HEK293 (cell line): ENCODE results near the gene MPPED1.

Experiments
- CTCF ChIA-PET: fragments of 350-600 bp; formaldehyde crosslinking; extraction: SDS; loops from one replicate; lab custom pipeline; 2021; ENCODE audit warnings: antibody characterized with exemption; lab: Yijun Ruan, JAX
- POLR2A ChIA-PET: fragments of 300-600 bp; formaldehyde crosslinking; extraction: SDS; loops from one replicate; lab custom pipeline; 2020; ENCODE audit warnings: antibody characterized with exemption, inconsistent platforms; lab: Yijun Ruan, JAX
- H3K27ac ChIP-seq: fragments of 200-500 bp; sonication (Bioruptor generic); 2 replicates; pipeline ENCODE4 v1.5.1; 2014; ENCODE audit warnings: low read depth, low read length, control low read depth, inconsistent platforms; ENCODE audit errors: extremely low read depth
- H3K36me3 ChIP-seq, 2 experiments: fragments of 200-500 bp in 1 of 2; sonication (Bioruptor generic) in 1 of 2; 1 replicate in 1 of 2; 2 replicates in 1 of 2; pipeline ENCODE4 v1.5.1; 2014 to 2017; ENCODE audit warnings: inconsistent platforms in 2 of 2, low read length in 2 of 2; ENCODE audit not compliant: control insufficient read depth in 2 of 2, insufficient read depth in 1 of 2
- H3K4me1 ChIP-seq: fragments of 200-500 bp; sonication (Bioruptor generic); 2 replicates; pipeline ENCODE4 v1.5.1; 2014; ENCODE audit warnings: mild to moderate bottlenecking, low read length, inconsistent platforms; ENCODE audit not compliant: control insufficient read depth, insufficient read depth
- H3K4me3 ChIP-seq: 2 replicates; pipeline ENCODE4 v1.5.1; 2011; ENCODE audit warnings: low read depth, mild to moderate bottlenecking, control low read depth, low read length, moderate library complexity
- H3K9me3 ChIP-seq: fragments of 200-500 bp; sonication (Bioruptor generic); 2 replicates; pipeline ENCODE4 v1.5.1; 2014; ENCODE audit warnings: low read depth, low read length, inconsistent platforms; ENCODE audit not compliant: control insufficient read depth, insufficient read depth
- PBX3 ChIP-seq: sonication (generic); formaldehyde crosslinking; IDR thresholded peaks from 2 replicates; pipeline ENCODE4 v1.8.1; 2022; ENCODE audit warnings: mild to moderate bottlenecking, moderate library complexity, missing genetic modification reagents
- REPIN1 ChIP-seq: fragments of 450-650 bp; formaldehyde crosslinking; IDR thresholded peaks from 2 replicates; pipeline ENCODE4 v1.5.1; 2017; ENCODE audit warnings: missing biosample characterization, missing genetic modification characterization, low read depth
- SETDB1 ChIP-seq: IDR thresholded peaks from one replicate; pipeline ENCODE4 v1.6.1; 2017; ENCODE audit warnings: mild to moderate bottlenecking, low read length, moderate library complexity, mixed read lengths; ENCODE audit not compliant: insufficient read length
- WT1 ChIP-seq: fragments of 450-650 bp; formaldehyde crosslinking; IDR thresholded peaks from 2 replicates; pipeline ENCODE4 v1.5.1; 2016; ENCODE audit warnings: missing biosample characterization, missing genetic modification characterization
- YY1 ChIP-seq: fragments of 450-650 bp; formaldehyde crosslinking; IDR thresholded peaks from 2 replicates; pipeline ENCODE4 v1.5.1; 2018; ENCODE audit warnings: missing biosample characterization, missing genetic modification characterization
- ZEB2 ChIP-seq: fragments of 450-650 bp; formaldehyde crosslinking; IDR thresholded peaks from 2 replicates; pipeline ENCODE4 v1.5.1; 2016; ENCODE audit warnings: missing biosample characterization, missing genetic modification characterization
- ZFP3 ChIP-seq: fragments of 450-650 bp; formaldehyde crosslinking; IDR thresholded peaks from 2 replicates; pipeline ENCODE4 v1.5.1; 2016; ENCODE audit warnings: low read depth, missing biosample characterization, missing genetic modification characterization
- ZNF132 ChIP-seq: fragments of 450-650 bp; formaldehyde crosslinking; IDR thresholded peaks from 2 replicates; pipeline ENCODE4 v1.5.1; 2017; ENCODE audit warnings: missing biosample characterization, missing genetic modification characterization, borderline replicate concordance
- ZNF155 ChIP-seq: fragments of 450-650 bp; formaldehyde crosslinking; IDR thresholded peaks from 2 replicates; pipeline ENCODE4 v1.5.1; 2016; ENCODE audit warnings: missing biosample characterization, missing genetic modification characterization
- ZNF2 ChIP-seq: fragments of 450-650 bp; formaldehyde crosslinking; IDR thresholded peaks from 2 replicates; pipeline ENCODE4 v1.5.1; 2016; ENCODE audit warnings: missing biosample characterization, missing genetic modification characterization
- ZNF214 ChIP-seq: fragments of 450-650 bp; formaldehyde crosslinking; IDR thresholded peaks from 2 replicates; pipeline ENCODE4 v1.5.1; 2017; ENCODE audit warnings: missing biosample characterization, mild to moderate bottlenecking, missing genetic modification characterization, borderline replicate concordance
- ZNF660 ChIP-seq: fragments of 450-650 bp; IDR thresholded peaks from 2 replicates; pipeline ENCODE4 v1.5.1; 2018; ENCODE audit warnings: missing biosample characterization, mild to moderate bottlenecking, missing genetic modification characterization
- ZNF704 ChIP-seq: fragments of 450-650 bp; formaldehyde crosslinking; IDR thresholded peaks from 2 replicates; pipeline ENCODE4 v1.5.1; 2016; ENCODE audit warnings: missing biosample characterization, missing genetic modification characterization
- ZNF785 ChIP-seq: fragments of 450-650 bp; formaldehyde crosslinking; IDR thresholded peaks from 2 replicates; pipeline ENCODE4 v1.5.1; 2016; ENCODE audit warnings: missing biosample characterization, missing genetic modification characterization
- ZSCAN16 ChIP-seq: fragments of 450-650 bp; formaldehyde crosslinking; IDR thresholded peaks from 2 replicates; pipeline ENCODE4 v1.5.1; 2016; ENCODE audit warnings: missing biosample characterization, missing genetic modification characterization
- TF ChIP-seq, protein P1 (sequence below): fragments of 450-650 bp; formaldehyde crosslinking; IDR thresholded peaks from 2 replicates; pipeline ENCODE4 v1.5.1; 2016; ENCODE audit warnings: missing biosample characterization, missing genetic modification characterization

Gene MPPED1

DNA sequence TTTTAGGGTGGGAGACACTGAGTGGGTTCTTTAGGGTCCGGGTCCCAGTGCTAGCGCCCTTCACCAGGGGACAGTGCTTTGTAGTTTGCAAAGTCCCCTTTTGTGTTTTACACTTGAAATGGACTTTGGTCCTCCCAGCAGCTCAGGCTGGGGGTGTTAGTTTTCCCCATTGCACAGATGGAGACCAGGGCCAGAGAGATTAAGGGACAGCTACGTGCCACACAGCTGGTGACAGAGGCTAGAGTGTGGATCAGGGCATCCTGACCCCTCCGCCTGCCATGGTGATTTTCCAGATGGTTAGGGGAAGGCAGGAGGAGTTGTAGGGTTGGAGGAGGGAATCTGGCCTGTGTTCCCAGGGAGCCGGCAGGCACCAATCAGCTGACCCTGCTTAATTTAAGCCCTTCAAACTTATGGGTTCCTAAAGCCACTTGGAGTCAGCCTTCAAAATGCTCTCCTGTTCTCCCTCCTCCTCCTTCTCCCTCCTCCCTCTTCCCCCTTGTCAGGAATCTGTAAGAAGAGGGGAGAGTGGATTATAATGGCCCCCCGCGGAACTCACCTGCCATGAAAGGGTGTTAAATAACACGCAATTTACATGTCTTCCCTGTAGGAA, 22.5 kb upstream of the MPPED1 start:
- Histone ChIP-seq H3K36me3 (no peaks in the 10 kb centered on the region), H3K9me3 (no peaks in the 10 kb centered on the region; the same call in 1 of the 2 replicates), H3K27ac (no peak overlapping the region), H3K4me3 (no peak overlapping the region), H3K4me1 (no peaks in the 10 kb centered on the region)
- CTCF ChIA-PET, result interaction anchor here (0.6 to 10.2 kb wide), 12 partner anchors 14 to 1237 kb away, joined by 3 to 152 read pairs (median 4); no protein-coding TSS in a partner anchor
- POLR2A ChIA-PET, result no interaction called here
- TF ChIP-seq ZNF785, result no peak
- TF ChIP-seq ZNF132, result no peak
- no peak for TF ChIP-seq ZNF2 (tag by site-specific recombination)
- no peak for TF ChIP-seq ZSCAN16
- TF ChIP-seq, protein P1, sequence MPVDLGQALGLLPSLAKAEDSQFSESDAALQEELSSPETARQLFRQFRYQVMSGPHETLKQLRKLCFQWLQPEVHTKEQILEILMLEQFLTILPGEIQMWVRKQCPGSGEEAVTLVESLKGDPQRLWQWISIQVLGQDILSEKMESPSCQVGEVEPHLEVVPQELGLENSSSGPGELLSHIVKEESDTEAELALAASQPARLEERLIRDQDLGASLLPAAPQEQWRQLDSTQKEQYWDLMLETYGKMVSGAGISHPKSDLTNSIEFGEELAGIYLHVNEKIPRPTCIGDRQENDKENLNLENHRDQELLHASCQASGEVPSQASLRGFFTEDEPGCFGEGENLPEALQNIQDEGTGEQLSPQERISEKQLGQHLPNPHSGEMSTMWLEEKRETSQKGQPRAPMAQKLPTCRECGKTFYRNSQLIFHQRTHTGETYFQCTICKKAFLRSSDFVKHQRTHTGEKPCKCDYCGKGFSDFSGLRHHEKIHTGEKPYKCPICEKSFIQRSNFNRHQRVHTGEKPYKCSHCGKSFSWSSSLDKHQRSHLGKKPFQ, result no peak
- TF ChIP-seq ZNF214, result no peak
- no peak for TF ChIP-seq ZNF155 (tag by site-specific recombination)
- TF ChIP-seq ZEB2, result no peak
- no peak for TF ChIP-seq WT1 (tag by site-specific recombination)
- no peak for TF ChIP-seq ZFP3 (tag by site-specific recombination)
- TF ChIP-seq ZNF704 (tag by site-specific recombination), result no peak

DNA sequence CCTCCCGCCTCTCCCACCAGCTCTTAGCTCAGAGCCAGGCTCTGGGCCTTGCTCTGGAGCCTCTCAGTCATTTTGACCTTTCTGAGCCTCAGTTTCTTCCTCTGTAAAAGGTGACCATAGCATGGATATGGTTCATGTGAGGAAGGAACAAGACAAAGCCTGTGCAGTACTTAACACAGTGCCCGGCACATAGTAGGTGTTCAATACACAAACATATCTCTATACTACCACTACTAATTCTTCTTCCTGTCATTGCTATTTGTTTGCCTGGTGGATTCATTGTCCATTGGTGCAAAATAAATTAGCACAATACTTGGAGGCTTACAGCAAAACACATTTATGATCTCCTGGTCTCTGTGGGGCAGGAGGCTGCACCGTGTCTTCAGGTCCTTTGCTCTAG, 21.6 kb upstream of the MPPED1 start:
- H3K36me3 ChIP-seq, result no peaks in the 10 kb centered on the region
- POLR2A ChIA-PET, result interaction anchor here (0.7 kb wide), 2 partner anchors 393 to 582 kb away, joined by 7 to 8 read pairs; no protein-coding TSS in a partner anchor
- no peaks in the 10 kb centered on the region for H3K4me1 ChIP-seq
- no peak overlapping the region for H3K4me3 ChIP-seq
- TF ChIP-seq SETDB1, result peak; percentile 65
- no peak for TF ChIP-seq YY1
- TF ChIP-seq ZNF660 (tag by site-specific recombination), result no peak
- no peak for TF ChIP-seq PBX3 (CRISPR knock-in tag)
- CTCF ChIA-PET, result interaction anchor here (0.6 to 10.2 kb wide), 9 partner anchors 26 to 1236 kb away, joined by 3 to 152 read pairs (median 3); no protein-coding TSS in a partner anchor
- H3K9me3 ChIP-seq, result no peaks in the 10 kb centered on the region; the same call in 1 of the 2 replicates
- H3K27ac ChIP-seq, result no peak overlapping the region

DNA sequence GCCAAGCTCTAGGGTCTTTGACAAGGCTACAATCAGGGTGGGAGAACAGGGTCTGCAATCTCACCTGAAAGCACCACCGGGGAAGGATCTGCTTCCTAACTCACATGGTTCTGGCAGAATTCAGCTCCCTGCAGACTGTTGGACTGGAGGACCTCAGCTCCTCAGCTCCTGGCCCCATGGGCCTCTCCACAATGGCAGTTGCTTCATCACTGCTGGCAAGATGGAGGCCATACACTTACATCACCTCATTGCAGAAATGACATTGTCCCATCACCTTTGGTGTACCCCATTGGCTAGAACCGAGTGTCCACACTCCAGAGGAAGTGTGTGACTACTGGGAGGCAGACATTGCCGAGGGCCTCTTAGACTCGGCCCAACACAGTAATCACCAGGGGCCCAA, 20.9 kb upstream of the MPPED1 start:
- no peak overlapping the region for H3K27ac ChIP-seq
- no peaks in the 10 kb centered on the region for H3K4me1 ChIP-seq
- no peak overlapping the region for H3K4me3 ChIP-seq
- no peaks in the 10 kb centered on the region; the same call in 1 of the 2 replicates for H3K9me3 ChIP-seq
- POLR2A ChIA-PET, result interaction anchor here (0.7 kb wide), 2 partner anchors 393 to 582 kb away, joined by 7 to 8 read pairs; no protein-coding TSS in a partner anchor
- no peaks in the 10 kb centered on the region for H3K36me3 ChIP-seq
- no peak for TF ChIP-seq REPIN1
- TF ChIP-seq, all 188 proteins: peak for 0
- CTCF ChIA-PET, result interaction anchor here (0.6 to 1.5 kb wide), 3 partner anchors 32 to 492 kb away, joined by 3 to 5 read pairs (median 4); no protein-coding TSS in a partner anchor
